K562 (cell line): ENCODE data around the gene NDFIP2. TPM values are rescaled to one million over a fixed set of nuclear protein-coding genes. Genes with fewer than 3 reads are reported as not detected.

Experiments
- ATAC-seq: fragments of 200-7000 bp; cut with Tn5 transposase; 3 replicates; pipeline ENCODE4 v1.9.1; 2020; ENCODE audit warnings: moderate library complexity
- BruUV-seq: library from RNA; stranded (reverse); fragments of 400-500 nt; replicated peaks from 2 replicates; lab custom pipeline; 2021; lab: Mats Ljungman, UMichigan
- CTCF ChIA-PET: fragments of 300-600 bp; formaldehyde crosslinking; extraction: SDS; loops from one replicate; lab custom pipeline; 2021; ENCODE audit warnings: low intra/inter-chr PET ratio; lab: Yijun Ruan, JAX
- POLR2A ChIA-PET: fragments of 300-600, 350-650 bp; sonication (Branson Sonifier 250); formaldehyde crosslinking; extraction: SDS; loops from one replicate; lab custom pipeline; 2021; ENCODE audit warnings: antibody characterized with exemption, inconsistent platforms; lab: Yijun Ruan, JAX
- DNase-seq, 4 experiments: peaks; one replicate each; pipeline versions ENCODE4 v3.0.0 to v3.0.0-alpha.2; 2011 to 2018; ENCODE audit warnings: low spot score in 3 of 4, mixed read lengths in 3 of 4; ENCODE audit errors: extremely low read depth in 1 of 4
- FAIRE-seq: peaks from 2 replicates; lab custom pipeline; 2011; peaks lifted over from hg19 to GRCh38; lab: Jason Lieb, UNC
- H2AFZ ChIP-seq: 2 replicates; pipeline ENCODE4 v1.6.0; 2011; ENCODE audit warnings: low read depth, low read length, control low read depth, inconsistent platforms
- H3K27ac ChIP-seq: fragments of 200-600 bp; 3 replicates; pipeline ENCODE4 v1.8.0; 2011; ENCODE audit warnings: low read depth, mild to moderate bottlenecking, control low read depth, inconsistent platforms, low read length, moderate library complexity, mixed read lengths; ENCODE audit errors: extremely low read depth
- H3K27me3 ChIP-seq, 2 experiments: fragments of 300-600 bp in 1 of 2; 2 replicates in 1 of 2; 3 replicates in 1 of 2; pipeline versions ENCODE4 v1.6.0 to v1.8.0; 2011; ENCODE audit warnings: inconsistent platforms in 2 of 2, low read length in 2 of 2, mild to moderate bottlenecking in 1 of 2, mixed read lengths in 1 of 2, moderate library complexity in 1 of 2; ENCODE audit not compliant: control insufficient read depth in 2 of 2, insufficient read depth in 2 of 2
- H3K36me3 ChIP-seq: fragments of 300-600 bp; 3 replicates; pipeline ENCODE4 v1.8.0; 2011; ENCODE audit warnings: mild to moderate bottlenecking, low read length, inconsistent platforms; ENCODE audit not compliant: control insufficient read depth, insufficient read depth
- H3K4me1 ChIP-seq, 2 experiments: fragments of 200-600 bp in 1 of 2; replicated peaks in 1 of 2; 2 replicates in 1 of 2; 3 replicates in 1 of 2; pipeline versions ENCODE4 v1.5.1 to v1.8.0; 2011; ENCODE audit warnings: inconsistent platforms in 2 of 2, low read length in 2 of 2, mild to moderate bottlenecking in 1 of 2, mixed read lengths in 1 of 2, moderate library complexity in 1 of 2; ENCODE audit not compliant: control insufficient read depth in 2 of 2, insufficient read depth in 2 of 2
- H3K4me2 ChIP-seq: 2 replicates; pipeline ENCODE4 v1.6.1; 2011; ENCODE audit warnings: low read length, control low read depth, inconsistent platforms, mixed read lengths; ENCODE audit not compliant: insufficient read depth
- H3K4me3 ChIP-seq: fragments of 200-600 bp; sonication (generic), shearing (Covaris generic); 2 replicates; pipeline ENCODE4 v1.5.1; 2016; ENCODE audit warnings: control low read depth, inconsistent platforms
- H3K79me2 ChIP-seq: fragments of 200-600 bp; 3 replicates; pipeline ENCODE4 v1.8.0; 2011; ENCODE audit warnings: low read length, inconsistent platforms; ENCODE audit not compliant: control insufficient read depth, insufficient read depth
- H3K9ac ChIP-seq, 2 experiments: 2 replicates each; pipeline versions ENCODE4 v1.6.0 to v1.6.1; 2011; ENCODE audit warnings: low read depth in 2 of 2, low read length in 2 of 2, control low read depth in 1 of 2, inconsistent platforms in 1 of 2, mild to moderate bottlenecking in 1 of 2, mixed read lengths in 1 of 2; ENCODE audit not compliant: insufficient read depth in 1 of 2
- H3K9me1 ChIP-seq: one replicate; pipeline ENCODE4 v1.6.0; 2011; ENCODE audit warnings: inconsistent platforms, mild to moderate bottlenecking, low read length, moderate library complexity; ENCODE audit not compliant: control insufficient read depth, insufficient read depth
- H3K9me3 ChIP-seq: replicated peaks from 2 replicates; pipeline ENCODE4 v1.5.1; 2011; ENCODE audit warnings: low read depth, low read length, inconsistent platforms; ENCODE audit not compliant: control insufficient read depth, insufficient read depth
- H4K20me1 ChIP-seq: replicated peaks from 2 replicates; pipeline ENCODE4 v1.6.1; 2011; ENCODE audit warnings: low read length, inconsistent platforms, mixed read lengths; ENCODE audit not compliant: control insufficient read depth, insufficient read depth
- ARNT ChIP-seq, 2 experiments: fragments of 450-650 bp; IDR thresholded peaks; 2 replicates each; pipeline ENCODE4 v1.6.1; 2016; ENCODE audit warnings: mild to moderate bottlenecking in 1 of 2
- HNRNPUL1 ChIP-seq: fragments of 200-400 bp; formaldehyde crosslinking; IDR thresholded peaks from 2 replicates; pipeline ENCODE4 v1.6.1; 2017; ENCODE audit warnings: low read length
- MXI1 ChIP-seq: IDR thresholded peaks from 2 replicates; pipeline ENCODE4 v1.6.1; 2011; ENCODE audit warnings: low read depth, mild to moderate bottlenecking, improper control_type of control experiment, low read length
- NR3C1 ChIP-seq: sonication (generic); formaldehyde crosslinking; IDR thresholded peaks from 2 replicates; pipeline ENCODE4 v1.8.1; 2022; ENCODE audit warnings: missing genetic modification reagents
- PCBP1 ChIP-seq: fragments of 200-400 bp; formaldehyde crosslinking; IDR thresholded peaks from 2 replicates; pipeline ENCODE4 v1.6.1; 2018; ENCODE audit warnings: mild to moderate bottlenecking, low read depth, low read length; ENCODE audit not compliant: poor library complexity, severe bottlenecking
- RFX7 ChIP-seq: fragments of 250-450 bp; sonication (Bioruptor Pico); IDR thresholded peaks from 2 replicates; pipeline ENCODE4 v1.5.1; 2021; ENCODE audit warnings: mild to moderate bottlenecking
- RHOXF2B ChIP-seq: fragments of 250-450 bp; sonication (Bioruptor Pico); conservative IDR thresholded peaks from 2 replicates; pipeline ENCODE4 v1.5.1; 2021
- YY1 ChIP-seq, 3 experiments: IDR thresholded peaks; 2 replicates each; pipeline ENCODE4 v1.6.1; 2011; ENCODE audit warnings: low read length in 2 of 3, mild to moderate bottlenecking in 2 of 3, moderate library complexity in 2 of 3, borderline replicate concordance in 1 of 3, control low read depth in 1 of 3, low read depth in 1 of 3; ENCODE audit not compliant: insufficient read depth in 3 of 3, insufficient replicate concordance in 2 of 3, control insufficient read depth in 1 of 3, insufficient read length in 1 of 3; ENCODE audit errors: extremely low read depth in 1 of 3
- ZNF77 ChIP-seq: fragments of 250-450 bp; sonication (Bioruptor Pico); IDR thresholded peaks from 2 replicates; pipeline ENCODE4 v1.5.0; 2020
- WGBS: fragments of 100-300 bp; shearing (Covaris generic); methylation state at CpG from one replicate; pipeline ENCODE4 v1.1.6; 2016; ENCODE audit warnings: low coverage, mixed read lengths; ENCODE audit not compliant: insufficient coverage; ENCODE audit errors: missing lambda C conversion rate; 5-methylcytosine and 5-hydroxymethylcytosine counted together
- in situ Hi-C: fragments of 300-500 bp; cut with MboI; formaldehyde crosslinking; loops from 4 replicates; pipeline ENCODE4 v1.15.0; 2018; ENCODE audit warnings: inconsistent platforms, mixed read lengths
- intact Hi-C: fragments of 100-400 bp; cut with micrococcal nuclease; formaldehyde crosslinking; loops from 2 replicates; pipeline ENCODE4 v1.14.2; 2022
- polyA plus RNA-seq, 8 experiments: library from polyadenylated mRNA; depleted of rRNA in 4 of 8; stranded (reverse) in 5 of 8; unstranded in 3 of 8; fragments of >200 nt; fragmentation: Nextera tagmentation in 2 of 8; fragmentation: Illumina TruSeq in 1 of 8; extraction: Ambion mirVana in 2 of 8; extraction: Trizol in 1 of 8; gene quantifications; 2 replicates each; pipeline versions ENCODE4 v1.2.1 to v1.2.3, GENCODE V29; 2011 to 2014; ENCODE audit warnings: inconsistent platforms in 1 of 8, missing spikeins in 1 of 8
- total RNA-seq, 7 experiments: library from RNA; depleted of rRNA in 6 of 7; stranded (reverse); fragments of >200 nt in 6 of 7; fragmentation: Illumina TruSeq in 2 of 7; extraction: Trizol in 2 of 7; gene quantifications; 2 replicates each; pipeline versions ENCODE4 v1.2.1 to v1.2.3, GENCODE V29; 2011 to 2021; ENCODE audit warnings: low replicate concordance in 1 of 7
- TF ChIP-seq, protein P1 (sequence below), 2 experiments: fragments of 250-450 bp in 1 of 2; fragments of 450-650 bp in 1 of 2; sonication (Bioruptor Pico) in 1 of 2; IDR thresholded peaks; 2 replicates each; pipeline versions ENCODE4 v1.6.1 to v1.8.0; 2016 to 2021; ENCODE audit warnings: mild to moderate bottlenecking in 2 of 2, moderate library complexity in 2 of 2, missing compliant biosample characterization in 1 of 2, missing genetic modification characterization in 1 of 2
- TF ChIP-seq, protein P2 (sequence below): IDR thresholded peaks from 2 replicates; pipeline ENCODE4 v1.6.1; 2011; ENCODE audit not compliant: insufficient read length; ENCODE audit errors: extremely low read depth

Gene NDFIP2
- total and polyA plus RNA-seq, 9 of the 15 experiments (the other 6 are each of a cell fraction or from before 2014, with no cell fraction given): 13.4 to 54.4 (median 27.8) TPM

- no peaks in the 10 kb centered on the region for H3K27me3 ChIP-seq
- in situ Hi-C loops: loop anchor here (5.0 kb wide), 1 partner anchor 113 kb away; no protein-coding TSS in a partner anchor
- DNase-seq (no peak), FAIRE-seq (no peak), ATAC-seq (no peak)
- no peaks in the 10 kb centered on the region for H3K9me1 ChIP-seq
- ChIA-PET CTCF (interaction anchor here (0.6 to 3.3 kb wide), 2 partner anchors 35 to 116 kb away, joined by 3 to 48 read pairs; no protein-coding TSS in a partner anchor), POLR2A (interaction anchor here (0.6 to 1.6 kb wide), 2 partner anchors 8 to 116 kb away, joined by 3 to 4 read pairs; no protein-coding TSS in a partner anchor)
- intact Hi-C loops: loop anchor here (5.0 kb wide), 1 partner anchor 1403 kb away; no protein-coding TSS in a partner anchor
- no peaks in the 10 kb centered on the region; the same call in 2 of the 3 replicates for H3K36me3 ChIP-seq
- H4K20me1 ChIP-seq: no peaks in the 10 kb centered on the region
- 42% methylated on average over 4 of the region's 4 CpGs for WGBS
- H3K9ac ChIP-seq: no peak overlapping the region
- TF ChIP-seq PCBP1 (no peak), NR3C1 (CRISPR knock-in tag) (no peak), ARNT (IDR thresholded peaks at IDR 0.05) (no peak), HNRNPUL1 (no peak), YY1 (IDR thresholded peaks at IDR 0.05; ENCODE audit: borderline replicate concordance in 1 of 3, control insufficient read depth in 1 of 3, extremely low read depth in 1 of 3, insufficient read depth in 3 of 3, insufficient read length in 1 of 3, insufficient replicate concordance in 2 of 3, low read depth in 1 of 3, low read length in 2 of 3) (no peak), ZNF77 (no peak), RHOXF2B (CRISPR knock-in tag) (no peak), MXI1 (no peak), RFX7 (CRISPR knock-in tag) (no peak)
- TF ChIP-seq, protein P1, sequence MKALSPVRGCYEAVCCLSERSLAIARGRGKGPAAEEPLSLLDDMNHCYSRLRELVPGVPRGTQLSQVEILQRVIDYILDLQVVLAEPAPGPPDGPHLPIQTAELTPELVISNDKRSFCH (CRISPR knock-in tag; IDR thresholded peaks at IDR 0.05): no peak
- TF ChIP-seq, protein P1 (tag; IDR thresholded peaks at IDR 0.05): no peak
- TF ChIP-seq, protein P2, sequence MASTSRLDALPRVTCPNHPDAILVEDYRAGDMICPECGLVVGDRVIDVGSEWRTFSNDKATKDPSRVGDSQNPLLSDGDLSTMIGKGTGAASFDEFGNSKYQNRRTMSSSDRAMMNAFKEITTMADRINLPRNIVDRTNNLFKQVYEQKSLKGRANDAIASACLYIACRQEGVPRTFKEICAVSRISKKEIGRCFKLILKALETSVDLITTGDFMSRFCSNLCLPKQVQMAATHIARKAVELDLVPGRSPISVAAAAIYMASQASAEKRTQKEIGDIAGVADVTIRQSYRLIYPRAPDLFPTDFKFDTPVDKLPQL: no peak
- H3K27ac ChIP-seq: no peak overlapping the region
- no peak overlapping the region for H2AFZ ChIP-seq
- H3K9me3 ChIP-seq: no peaks in the 10 kb centered on the region
- no peak overlapping the region for H3K4me2 ChIP-seq
- H3K79me2 ChIP-seq: no peaks in the 10 kb centered on the region
- H3K4me1 ChIP-seq: no peaks in the 10 kb centered on the region
- no TSS peak for BruUV-seq
- H3K4me3 ChIP-seq: no peak overlapping the region
Observed at GRCh38 chr13:79540504-79540903, 59.5 kb downstream of the NDFIP2 start.
